GM18511 (cell line): ENCODE results near the gene CAND2.
"Not testable (repeated sequence)": the region's sequence is repeated elsewhere in the genome, so short reads cannot be mapped to it uniquely, and the experiment has no call there.

Source experiments
- ATAC-seq: cut with Tn5 transposase; IDR thresholded peaks from one replicate; pipeline ENCODE4 v1.9.1; 2021; ENCODE audit warnings: mild to moderate bottlenecking, moderate library complexity; ENCODE audit not compliant: unreplicated experiment

Gene CAND2

DNA sequence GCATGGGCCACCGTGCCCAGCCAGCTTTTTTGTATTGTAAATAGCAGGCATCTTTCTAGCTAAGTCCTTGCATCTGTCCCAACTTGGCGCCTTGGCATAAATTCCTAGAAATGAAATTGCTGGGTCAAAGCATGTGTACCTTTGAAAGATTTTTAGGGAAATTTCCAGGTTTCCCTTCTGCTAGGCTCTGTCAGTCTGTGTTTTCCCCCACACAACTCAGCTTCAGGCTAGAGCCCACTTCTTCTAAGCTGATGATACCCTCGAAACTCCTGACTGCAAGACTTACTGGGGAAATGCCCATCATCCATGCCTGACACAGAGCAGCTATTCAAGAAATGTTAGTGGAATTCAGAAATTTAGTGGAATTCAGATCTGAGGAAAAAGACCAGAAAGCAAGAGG is 55.7 kb downstream of the CAND2 start:
- no peak for ATAC-seq

- ATAC-seq = not testable (repeated sequence)
These were observed 57.4 kb downstream of the CAND2 start for GRCh38 chr3:12853847-12854246.

- ATAC-seq = no peak
These were observed 58.1 kb downstream of the CAND2 start for GRCh38 chr3:12854565-12854964.

- ATAC-seq = no peak
These were observed 60.1 kb downstream of the CAND2 start for GRCh38 chr3:12856626-12857025.

GRCh38 chr3:12859840-12860239 is 63.4 kb downstream of the CAND2 start:
- no peak for ATAC-seq

- ATAC-seq = no peak
These were observed 65.1 kb downstream of the CAND2 start for GRCh38 chr3:12861611-12862010.

DNA sequence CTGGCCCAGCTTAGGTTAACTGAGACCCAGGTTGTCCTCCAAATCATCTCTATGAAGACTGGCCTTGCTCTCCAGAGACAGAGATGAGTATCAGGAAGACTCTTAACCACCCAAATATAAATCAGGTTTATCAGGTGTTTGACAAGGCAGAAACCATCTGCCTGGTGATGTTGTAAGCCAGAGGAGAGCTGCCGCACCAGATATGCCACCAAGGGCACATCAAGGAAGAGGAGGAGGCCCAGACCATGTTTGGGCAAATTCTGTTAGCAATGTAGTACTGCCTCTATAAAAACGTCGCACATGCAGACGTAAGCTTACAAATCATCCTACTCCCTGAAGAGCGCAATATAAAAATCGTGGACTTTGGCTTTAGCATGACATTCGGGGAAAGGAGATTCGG is 65.9 kb downstream of the CAND2 start:
- no peak for ATAC-seq

GRCh38 chr3:12865271-12865670 is 68.8 kb downstream of the CAND2 start:
- ATAC-seq = no peak

DNA sequence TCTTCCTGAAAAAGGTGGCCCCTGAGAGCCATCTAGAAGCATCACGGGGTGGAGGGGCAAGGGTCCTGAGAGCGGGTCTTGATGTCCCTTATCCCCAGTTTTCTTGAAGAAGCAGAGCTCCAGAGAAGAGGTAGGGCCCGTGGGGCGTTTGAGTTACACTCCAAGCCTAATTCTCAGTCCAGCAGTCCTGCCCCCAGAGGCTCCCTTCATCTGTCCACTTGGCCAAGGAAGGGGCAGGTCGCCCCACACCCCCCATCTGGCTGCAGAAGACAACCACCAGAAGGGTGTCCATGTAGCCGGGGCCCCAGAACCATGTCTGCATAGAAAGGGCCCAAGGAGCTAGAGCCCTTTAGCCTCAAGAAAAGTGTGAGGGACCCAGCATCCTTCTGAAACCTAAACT is 70.4 kb downstream of the CAND2 start:
- no peak for ATAC-seq

DNA sequence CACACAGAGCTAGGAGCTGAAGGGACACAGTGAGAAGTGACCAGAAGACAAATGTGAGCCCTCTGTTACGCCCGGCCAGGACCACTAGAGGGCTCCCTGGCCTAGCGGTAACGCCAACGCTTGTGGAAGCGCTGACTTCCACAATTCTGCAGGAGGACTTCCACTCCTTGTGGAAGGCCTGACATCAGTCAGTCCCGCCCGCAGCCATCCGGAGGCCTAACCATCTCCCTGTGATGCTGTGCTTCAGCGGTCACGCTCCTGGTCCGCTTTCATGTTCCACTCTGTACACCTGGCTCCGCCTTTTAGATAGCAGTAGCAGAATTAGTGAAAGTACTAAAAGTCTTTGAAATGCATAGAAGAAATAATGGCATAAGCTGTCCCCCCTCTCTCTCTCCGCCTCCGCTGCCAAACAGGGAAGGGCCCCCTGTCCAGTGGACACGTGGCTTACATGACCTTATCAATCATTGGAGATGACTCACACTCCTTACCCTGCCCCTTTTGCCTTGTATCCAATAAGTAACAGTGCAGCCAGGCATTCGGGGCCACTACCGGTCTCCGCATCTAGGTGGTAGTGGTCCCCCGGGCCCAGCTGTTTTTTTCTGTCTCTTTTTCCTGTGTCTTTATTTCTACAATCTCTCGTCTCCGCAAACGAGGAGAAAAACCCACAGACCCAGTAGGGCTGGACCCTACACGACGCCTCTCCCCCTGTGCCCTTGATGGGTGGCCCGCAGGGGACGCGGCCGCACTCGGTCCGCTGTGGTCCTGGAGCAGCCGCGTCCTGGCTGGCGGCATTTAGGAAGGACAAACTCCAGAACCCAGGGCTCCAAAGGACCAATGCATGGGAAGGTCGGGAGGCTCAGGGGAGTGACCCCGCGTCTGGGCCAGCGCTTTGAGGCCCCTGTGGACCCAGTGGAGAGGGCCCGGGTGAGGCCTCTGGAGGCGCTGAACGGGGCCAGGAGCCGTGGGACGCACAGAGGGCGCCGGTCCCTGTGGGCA is 71.9 kb downstream of the CAND2 start:
- ATAC-seq = peak; percentile 80

- peak; percentile 58 for ATAC-seq
These were observed 72.6 kb downstream of the CAND2 start for GRCh38 chr3:12869035-12869621.

DNA sequence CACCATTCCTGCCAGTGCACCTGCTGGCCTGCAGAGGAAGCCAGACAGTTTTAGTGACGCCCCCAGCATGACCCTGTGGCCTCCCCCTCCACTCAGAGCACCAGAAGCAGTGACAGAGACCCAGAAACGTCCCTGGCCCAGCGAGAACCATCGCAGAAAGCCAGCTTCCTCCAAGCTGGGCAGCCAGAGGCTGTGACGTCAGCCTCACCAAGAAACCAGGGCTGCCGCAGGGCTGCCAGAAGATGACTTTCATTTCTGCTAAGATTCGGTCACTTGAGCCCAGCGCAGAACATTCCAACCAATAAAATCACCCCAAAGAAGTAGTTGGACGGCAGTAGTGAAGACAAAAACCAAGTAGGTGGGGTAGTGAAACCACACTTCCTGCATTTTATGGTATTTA is 74.5 kb downstream of the CAND2 start:
- no peak for ATAC-seq

DNA sequence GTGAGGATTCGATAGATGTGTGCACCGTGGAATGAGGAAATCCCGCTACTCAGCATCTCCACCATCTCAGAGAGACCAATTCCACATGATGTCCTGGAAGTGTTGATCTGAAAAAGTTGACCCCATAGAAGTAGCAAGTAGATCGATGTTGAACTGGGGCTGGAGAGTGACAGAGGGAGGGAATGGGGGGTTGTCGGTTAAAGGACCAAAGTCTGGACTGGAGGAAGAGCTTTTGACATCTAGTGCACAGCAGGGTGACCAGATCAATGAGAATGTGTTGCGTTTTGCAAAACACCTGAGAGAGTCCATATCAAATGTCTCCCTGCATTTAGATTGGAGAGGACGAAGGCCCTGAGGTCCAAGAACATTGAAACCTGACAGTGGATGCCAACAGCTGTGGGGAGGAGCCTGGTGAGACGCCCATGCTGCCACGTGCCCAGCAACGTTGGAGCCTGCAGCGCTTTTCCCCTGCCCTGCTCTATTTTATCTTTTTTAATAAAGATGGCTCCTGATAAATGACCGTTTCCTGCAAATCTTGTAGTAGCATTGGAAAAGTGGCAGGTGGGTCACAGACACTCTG is 75.0 kb downstream of the CAND2 start:
- ATAC-seq = no peak

DNA sequence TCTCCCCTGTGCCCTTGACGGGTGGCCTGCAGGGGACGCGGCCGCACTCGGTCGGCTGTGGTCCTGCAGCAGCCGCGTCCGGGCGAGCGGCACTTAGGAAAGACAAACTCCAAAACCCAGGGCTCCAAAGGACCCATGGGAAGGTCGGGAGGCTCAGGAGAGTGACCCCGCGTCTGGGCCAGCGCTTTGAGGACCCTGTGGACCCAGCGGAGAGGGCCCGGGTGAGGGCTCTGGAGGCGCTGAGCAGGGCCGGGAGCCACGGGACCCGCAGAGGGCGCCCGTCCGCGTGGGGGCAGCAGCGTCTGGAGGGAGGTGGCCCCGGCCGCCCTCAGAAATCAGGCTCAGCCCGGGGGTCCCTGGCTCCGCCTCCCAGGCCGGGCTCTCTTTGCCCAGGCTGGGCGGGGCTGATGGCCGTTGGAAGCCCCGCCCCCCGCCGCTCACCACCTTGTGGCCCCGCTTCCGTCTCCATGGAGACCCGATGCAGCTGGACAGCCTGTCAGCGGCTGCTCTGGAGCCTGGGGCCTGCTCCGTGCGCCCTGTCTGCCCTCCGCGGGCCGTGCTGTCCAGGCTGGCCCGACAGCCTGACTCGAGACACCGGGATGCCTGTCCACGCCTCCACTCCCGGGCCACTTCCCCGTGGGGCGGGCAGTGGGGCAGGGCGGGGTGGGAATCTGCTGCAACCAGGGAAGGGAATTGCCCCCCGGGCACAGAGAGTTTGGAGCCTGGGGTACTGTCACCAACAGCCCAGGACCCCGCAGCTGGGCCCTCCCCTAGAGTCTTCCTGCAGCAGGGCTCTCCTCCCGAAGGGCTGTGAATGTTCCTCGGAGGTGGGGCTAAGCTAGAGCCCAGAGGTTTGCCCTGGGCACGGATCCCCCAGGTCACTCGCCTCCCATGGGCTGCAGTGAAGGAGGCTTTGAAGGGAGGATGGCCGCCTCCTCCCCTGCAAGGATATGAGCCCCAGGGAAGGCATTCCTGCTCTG is 79.7 kb downstream of the CAND2 start:
- peak; percentile 54 for ATAC-seq

DNA sequence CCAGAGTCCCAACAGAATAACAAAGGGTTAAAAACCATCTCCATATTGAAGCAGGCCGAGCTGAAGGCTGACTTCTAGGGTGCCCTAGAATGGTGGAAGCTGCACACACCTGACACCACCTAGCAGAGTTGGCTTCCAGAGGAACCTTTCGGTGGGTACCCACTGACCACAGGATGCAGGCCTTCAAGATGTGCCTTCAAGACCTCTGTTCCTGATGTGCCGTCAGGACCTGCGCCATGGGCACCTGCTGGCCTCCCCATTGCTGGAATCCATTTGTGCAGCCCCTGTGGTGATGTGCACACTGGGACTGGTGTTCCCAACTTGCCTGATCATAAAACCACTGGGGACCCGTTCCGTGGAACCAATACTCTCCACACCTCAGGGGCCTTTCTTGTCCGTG is 80.6 kb downstream of the CAND2 start:
- ATAC-seq = no peak

- ATAC-seq = no peak
These were observed 81.7 kb downstream of the CAND2 start for GRCh38 chr3:12878141-12878574.

- not testable (repeated sequence) for ATAC-seq
These were observed 82.3 kb downstream of the CAND2 start for GRCh38 chr3:12878758-12879157.

GRCh38 chr3:12879191-12879815 is 82.8 kb downstream of the CAND2 start:
- ATAC-seq = no peak

GRCh38 chr3:12881858-12882257 is 85.4 kb downstream of the CAND2 start:
- ATAC-seq = not testable (repeated sequence)
